ENCODE results near the gene SYMPK. TPM values are rescaled to one million over a fixed set of nuclear protein-coding genes. Genes with fewer than 3 reads are reported as not detected.

Gene SYMPK
- total RNA-seq, 3 donors from 2014 or later, result 61.1 to 67.4 (median 65.9) TPM

- intact Hi-C loops (cut with DNase I, micrococcal nuclease), result no loop called here
- ATAC-seq, result no peak
- peak in 2 of 3 donors; percentile 59 to 73 for DNase-seq
Observed at GRCh38 chr19:45774765-45775164, 88.2 kb downstream of the SYMPK start.

GRCh38 chr19:45773384-45773783 is 89.6 kb downstream of the SYMPK start:
- ATAC-seq (no peak), DNase-seq (no peak)
- intact Hi-C loops (cut with DNase I, micrococcal nuclease), result no loop called here
- H3K4me3 ChIP-seq, result no peak overlapping the region
- H3K36me3 ChIP-seq (ENCODE audit: low read depth), result no peaks in the 10 kb centered on the region
- peaks cover 7% of the 10 kb centered on the region for H3K4me1 ChIP-seq (ENCODE audit: low read depth)
- H3K9me3 ChIP-seq, result no peaks in the 10 kb centered on the region
- no peak for TF ChIP-seq CTCF (IDR thresholded peaks at IDR 0.05)

More at GRCh38 chr19:45774765-45775164, 88.2 kb downstream of the SYMPK start:
- no peak for TF ChIP-seq CTCF (IDR thresholded peaks at IDR 0.05)
- no peaks in the 10 kb centered on the region for H3K9me3 ChIP-seq
- no peak overlapping the region for H3K4me3 ChIP-seq
- H3K36me3 ChIP-seq (ENCODE audit: low read depth), result no peaks in the 10 kb centered on the region
- H3K4me1 ChIP-seq (ENCODE audit: low read depth), result peaks cover 12% of the 10 kb centered on the region

GRCh38 chr19:45772912-45773311 is 90.0 kb downstream of the SYMPK start:
- peak in 1 of 3 donors; percentile 29 for DNase-seq
- intact Hi-C loops (cut with DNase I, micrococcal nuclease), result no loop called here
- Histone ChIP-seq H3K4me3 (no peak overlapping the region), H3K9me3 (no peaks in the 10 kb centered on the region), H3K4me1 (ENCODE audit: low read depth) (peaks cover 7% of the 10 kb centered on the region), H3K36me3 (ENCODE audit: low read depth) (no peaks in the 10 kb centered on the region)
- no peak for ATAC-seq
- TF ChIP-seq CTCF (IDR thresholded peaks at IDR 0.05), result no peak

- Histone ChIP-seq H3K36me3 (ENCODE audit: low read depth) (no peaks in the 10 kb centered on the region), H3K4me1 (ENCODE audit: low read depth) (peaks cover 10% of the 10 kb centered on the region), H3K9me3 (no peaks in the 10 kb centered on the region), H3K4me3 (no peak overlapping the region)
- no peak for ATAC-seq
- DNase-seq, result peak in 1 of 3 donors; percentile 30
- no peak for TF ChIP-seq CTCF (IDR thresholded peaks at IDR 0.05)
- intact Hi-C loops (cut with DNase I, micrococcal nuclease), result no loop called here
Observed at GRCh38 chr19:45772130-45772840, 90.7 kb downstream of the SYMPK start.

- TF ChIP-seq CTCF (IDR thresholded peaks at IDR 0.05), result no peak
- Histone ChIP-seq H3K4me3 (no peak overlapping the region), H3K36me3 (ENCODE audit: low read depth) (no peaks in the 10 kb centered on the region), H3K9me3 (no peaks in the 10 kb centered on the region), H3K4me1 (ENCODE audit: low read depth) (peaks cover 18% of the 10 kb centered on the region)
- no peak for ATAC-seq
- peak in 1 of 3 donors; percentile 72 for DNase-seq
- intact Hi-C loops (cut with DNase I, micrococcal nuclease), result no loop called here
Observed at GRCh38 chr19:45771311-45771933, 91.5 kb downstream of the SYMPK start.

Data from mucosa of descending colon (tissue), 3 donors.